T-helper 22 cell (primary cell): ENCODE measurements around the gene BRD2.

Experiments
- DNase-seq: peaks from one replicate; pipeline ENCODE4 v3.0.0-alpha.2; 2020; ENCODE audit warnings: low read depth

The BRD2 gene

DNA sequence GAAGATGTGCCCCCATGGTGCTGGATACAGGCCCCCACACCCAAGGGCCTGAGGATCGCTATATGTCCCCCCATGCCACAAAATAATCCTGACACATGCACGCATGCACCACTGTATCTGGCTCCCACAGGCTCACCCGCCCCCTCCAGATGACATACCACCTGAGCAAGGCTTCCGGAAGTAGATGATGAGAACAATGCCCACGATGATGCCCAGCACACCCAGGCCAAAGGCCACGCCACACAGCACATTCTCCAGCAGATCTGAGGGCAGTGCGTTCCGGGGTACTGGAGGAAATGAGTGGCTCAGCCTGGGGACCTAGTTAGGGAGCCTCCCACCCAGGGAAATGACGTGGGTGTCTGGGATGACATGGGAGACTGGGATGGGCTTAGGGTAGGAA, 19.3 kb upstream of the BRD2 start:
- no peak for DNase-seq

DNA sequence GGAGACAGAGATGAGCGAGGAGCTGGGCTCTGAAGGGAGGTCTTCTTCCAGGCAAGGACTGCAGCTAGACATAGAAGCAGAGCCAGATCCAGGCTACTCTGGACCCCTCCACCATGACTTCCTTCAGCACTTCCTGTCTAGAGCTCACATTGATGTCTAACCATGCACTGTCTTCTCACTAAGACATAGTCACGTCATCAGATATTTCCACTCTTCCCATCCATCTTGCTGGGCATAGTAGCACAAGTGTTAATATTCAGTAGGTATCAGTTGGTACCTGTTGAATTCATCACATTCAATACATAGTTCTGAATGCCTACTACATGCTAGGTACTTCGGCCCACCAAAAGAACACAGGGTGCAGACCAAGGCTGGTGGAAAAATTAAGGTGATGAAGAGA, 18.4 kb upstream of the BRD2 start:
- no peak for DNase-seq

DNA sequence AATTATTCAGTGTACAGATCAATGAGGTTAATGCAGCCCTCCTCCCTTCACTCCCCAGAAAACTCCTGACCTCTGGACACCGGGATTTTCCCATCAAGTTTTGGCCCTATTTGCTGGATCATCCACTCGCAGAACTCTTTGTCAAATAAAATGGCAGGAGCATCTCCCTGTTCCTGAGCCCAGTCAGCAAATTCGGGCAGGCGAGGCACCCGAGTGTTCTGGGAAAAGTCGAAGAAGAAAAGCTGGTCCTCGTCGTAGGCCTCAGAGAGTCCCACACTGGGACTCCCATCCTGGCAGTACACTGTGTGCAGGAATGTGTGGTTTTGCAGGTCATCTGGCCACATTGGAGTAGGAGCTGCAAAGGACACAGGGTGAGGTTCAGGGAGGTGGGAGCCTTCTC, 17.9 kb upstream of the BRD2 start:
- DNase-seq: no peak

DNA sequence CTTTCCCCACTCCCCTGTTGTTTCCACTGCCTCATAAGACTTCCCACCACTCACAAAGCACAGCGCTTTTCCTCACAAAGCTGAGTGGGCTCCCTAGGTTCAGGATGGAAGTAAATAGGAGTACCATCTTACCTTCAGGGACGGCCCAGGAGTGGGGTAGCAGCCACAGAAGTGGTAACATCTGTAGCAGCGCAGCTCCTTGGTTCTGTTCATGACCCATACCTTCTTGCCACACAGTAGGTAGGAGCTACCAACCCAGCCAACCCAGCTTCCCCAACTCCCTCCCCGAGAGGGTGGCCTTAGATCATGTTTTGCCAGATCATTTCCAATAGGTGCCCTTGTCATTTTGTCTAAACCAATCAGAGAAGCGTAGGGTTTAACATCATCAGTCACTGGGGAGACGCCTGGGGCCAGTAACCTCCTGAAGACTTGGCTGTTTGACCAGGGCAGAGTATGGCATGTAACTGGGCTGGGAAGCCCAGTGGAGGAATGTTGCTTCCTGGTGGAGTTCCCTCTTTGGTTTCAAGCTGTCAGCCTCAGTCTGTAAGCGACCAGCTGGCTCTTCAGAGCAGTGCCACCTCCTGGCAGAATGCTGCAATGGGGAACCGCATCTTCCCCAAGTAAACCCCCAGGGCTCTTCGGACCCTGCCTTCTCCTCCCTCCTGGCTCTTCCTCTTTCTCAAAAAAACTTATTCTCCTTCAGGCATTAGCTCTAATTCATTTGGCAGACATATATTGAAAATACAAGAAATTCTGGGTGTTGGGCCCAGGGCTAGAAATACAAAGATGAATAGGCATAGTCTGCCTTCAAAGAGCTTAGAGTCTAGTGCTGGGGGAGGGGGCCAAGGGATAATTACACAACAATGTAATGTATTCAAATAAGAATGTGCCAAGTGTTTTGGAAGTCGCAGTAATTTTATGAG, 15.3 kb upstream of the BRD2 start, which contains the start of gene HLA-DMA:
Gene HLA-DMA (minus strand): TSS at position 281 of the 923 bp plus-strand sequence. CDS start 61 bp downstream, at position 220.
- DNase-seq: peak; percentile 71

DNA sequence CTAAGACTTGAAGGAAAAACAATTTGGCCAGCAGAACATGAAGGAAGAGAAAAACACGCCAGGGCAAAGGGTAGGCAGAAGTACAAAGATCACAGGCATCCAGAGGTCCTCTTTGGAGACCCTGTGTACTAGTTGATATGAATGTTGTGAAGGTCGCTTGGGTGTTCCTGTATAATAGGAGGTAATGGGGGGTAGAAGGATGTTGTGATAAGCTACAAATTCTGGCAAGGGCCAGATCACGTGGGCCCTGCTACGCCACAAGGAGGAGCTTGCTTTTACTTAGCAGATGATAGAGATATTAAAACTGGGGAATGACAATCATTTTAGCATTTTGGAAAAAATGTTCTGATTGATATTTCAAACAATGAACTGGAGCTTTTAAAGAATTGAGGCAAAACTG, 14.6 kb upstream of the BRD2 start:
- DNase-seq: no peak

DNA sequence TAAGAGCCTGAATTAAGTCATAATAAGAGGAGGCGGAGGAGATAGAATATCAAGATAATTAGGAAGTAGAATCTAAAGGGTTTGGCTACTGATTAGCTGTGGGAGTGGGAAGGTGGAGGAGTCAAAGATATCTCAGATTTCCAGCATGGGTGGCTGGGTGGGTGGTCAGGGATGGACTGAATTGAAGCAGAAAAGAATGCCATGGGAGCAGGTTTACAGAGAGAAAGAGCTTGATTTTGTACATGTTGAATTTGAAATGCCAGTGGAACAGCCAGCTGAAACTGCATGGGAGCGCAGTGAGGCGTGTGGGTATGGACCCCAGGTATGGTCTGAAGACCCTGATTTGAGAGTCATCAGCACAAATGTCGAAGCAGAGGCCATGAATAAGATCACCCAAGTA, 14.1 kb upstream of the BRD2 start:
- no peak for DNase-seq

DNA sequence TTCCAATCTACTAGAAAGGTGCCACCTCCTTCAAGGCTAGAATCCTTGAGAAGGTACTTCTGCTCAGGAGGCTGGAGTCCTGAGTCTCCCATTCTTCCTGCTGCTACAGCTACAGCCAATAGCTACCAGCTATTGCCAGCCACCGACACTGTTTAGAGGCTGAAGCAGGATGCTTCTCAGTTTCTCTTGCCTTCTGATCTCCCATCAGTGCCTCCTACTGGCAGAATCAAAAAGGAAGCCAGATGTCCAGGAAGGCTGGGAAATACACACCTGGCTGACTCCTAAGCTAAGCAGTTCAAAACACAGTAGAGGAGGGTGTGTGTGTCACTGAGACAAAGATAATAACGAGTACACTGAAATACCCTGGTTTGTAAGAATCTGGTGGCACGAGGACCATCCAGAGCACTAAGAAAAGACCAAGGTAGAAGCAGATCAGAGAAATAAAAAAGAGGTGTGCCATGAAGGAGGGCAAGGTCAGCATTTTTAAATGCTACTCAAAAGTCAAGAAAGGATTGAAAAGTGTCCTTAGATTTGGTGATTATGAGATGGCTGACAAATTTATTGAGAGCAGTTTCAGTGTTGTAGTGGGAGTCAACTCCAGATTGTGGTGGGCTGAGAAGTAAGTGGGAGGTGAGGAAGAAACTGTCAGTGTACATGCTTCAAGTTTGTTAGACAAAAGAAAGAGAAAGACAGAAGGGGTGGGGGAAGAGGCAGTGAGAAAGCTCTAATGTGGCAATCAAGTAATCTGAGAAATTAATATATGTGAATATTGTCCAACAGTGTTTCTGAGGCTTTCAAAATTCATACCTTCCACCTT, 13.2 kb upstream of the BRD2 start:
- DNase-seq: no peak

DNA sequence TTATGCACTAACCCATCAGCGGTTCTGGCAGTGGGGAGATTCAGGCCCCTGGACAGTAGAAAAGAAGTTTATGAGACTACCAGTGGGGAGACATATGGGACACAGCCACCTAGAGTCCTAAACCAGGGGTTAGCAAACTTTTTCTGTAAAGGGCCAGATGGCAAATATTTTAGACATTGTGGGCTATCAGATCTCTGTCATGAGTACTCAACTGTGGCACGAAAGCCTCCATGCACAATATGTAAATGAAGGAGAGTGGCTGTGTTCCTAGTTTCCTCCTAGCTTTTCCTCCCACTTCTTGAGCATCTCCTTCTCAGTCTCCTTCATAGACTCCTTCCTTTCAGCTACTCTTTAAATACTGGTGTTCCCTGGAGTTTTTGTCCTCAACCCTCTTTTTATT, 12.2 kb upstream of the BRD2 start:
- DNase-seq: no peak

DNA sequence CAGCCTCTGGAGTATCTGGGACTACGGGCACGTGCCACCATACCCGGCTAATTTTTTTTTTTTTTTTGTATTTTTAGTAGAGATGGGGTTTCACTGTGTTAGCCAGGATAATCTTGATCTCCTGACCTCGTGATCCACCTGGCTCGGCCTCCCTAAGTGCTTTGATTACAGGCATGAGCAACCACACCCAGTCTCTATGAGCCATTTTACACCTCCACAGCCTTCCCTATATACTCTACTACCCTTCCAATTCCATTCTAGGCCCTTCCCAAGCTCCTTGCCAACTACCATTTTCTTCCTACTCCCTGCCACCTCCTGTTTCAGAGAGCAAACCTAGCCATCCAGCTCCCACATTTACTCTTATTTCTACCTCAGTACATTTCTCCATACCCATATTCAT, 7.8 kb upstream of the BRD2 start:
- no peak for DNase-seq

DNA sequence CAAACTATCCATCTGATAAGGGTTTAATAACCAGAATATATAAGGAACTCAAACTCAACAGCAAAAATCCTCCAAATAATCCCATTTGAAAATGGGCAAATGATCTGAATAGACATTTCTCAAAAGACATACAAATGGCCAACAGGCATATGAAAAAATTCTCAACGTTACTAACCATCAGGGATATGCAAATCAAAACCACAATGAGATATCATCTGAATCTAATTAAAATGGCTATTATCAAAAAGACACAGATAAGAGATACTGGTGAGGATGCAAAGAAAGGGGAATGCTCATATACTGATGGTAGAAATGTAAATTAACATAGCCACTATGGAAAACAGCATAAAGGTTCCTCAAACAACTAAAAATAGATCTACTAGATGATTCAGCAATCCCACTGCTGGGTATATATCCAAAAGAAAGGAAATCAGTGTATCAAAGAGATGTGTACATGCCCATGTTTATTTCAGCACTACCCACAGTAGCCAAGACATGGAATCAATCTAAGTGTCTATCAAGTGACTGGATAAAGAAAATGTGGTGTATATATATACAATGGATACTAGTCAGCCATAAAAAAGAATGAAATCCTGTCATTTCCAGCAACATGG, 6.1 kb upstream of the BRD2 start:
- no peak for DNase-seq

DNA sequence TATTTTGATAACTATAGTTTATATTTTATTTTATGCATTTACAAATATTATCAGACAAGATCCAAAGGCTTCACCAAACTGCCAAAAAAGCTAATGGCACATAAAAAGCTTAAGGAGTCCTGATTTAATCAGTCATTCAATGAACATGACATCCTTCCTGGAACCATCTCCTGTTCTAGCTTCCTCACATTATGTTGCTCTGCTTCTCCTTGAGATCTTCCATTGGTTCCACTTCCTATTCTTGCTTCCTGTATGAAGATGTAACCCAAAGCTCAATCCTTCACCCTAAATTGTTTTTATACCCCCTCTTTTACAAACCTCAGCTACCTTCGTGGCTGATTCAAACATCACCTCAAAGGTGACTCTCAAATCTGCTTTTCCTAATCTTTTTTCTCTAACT, 4.5 kb upstream of the BRD2 start:
- DNase-seq: no peak

DNA sequence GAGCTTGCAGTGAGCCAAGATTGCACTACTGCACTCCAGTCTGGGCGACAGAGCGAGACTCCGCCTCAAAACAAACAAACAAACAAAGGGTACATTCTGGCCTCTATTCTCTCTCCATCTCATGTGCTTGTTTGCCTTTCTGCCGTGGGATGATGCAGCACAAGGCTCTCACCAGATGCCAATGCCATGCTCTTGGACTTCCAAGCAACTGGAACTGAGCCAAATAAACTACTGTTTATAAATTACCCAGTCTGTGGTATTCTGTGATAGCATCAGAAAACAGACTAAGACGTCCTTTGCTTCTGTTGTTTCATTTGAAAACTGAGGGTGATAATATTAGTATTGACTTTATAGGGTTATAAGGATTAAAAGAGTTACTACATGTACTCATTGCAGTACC, 3.6 kb upstream of the BRD2 start:
- DNase-seq: no peak

DNA sequence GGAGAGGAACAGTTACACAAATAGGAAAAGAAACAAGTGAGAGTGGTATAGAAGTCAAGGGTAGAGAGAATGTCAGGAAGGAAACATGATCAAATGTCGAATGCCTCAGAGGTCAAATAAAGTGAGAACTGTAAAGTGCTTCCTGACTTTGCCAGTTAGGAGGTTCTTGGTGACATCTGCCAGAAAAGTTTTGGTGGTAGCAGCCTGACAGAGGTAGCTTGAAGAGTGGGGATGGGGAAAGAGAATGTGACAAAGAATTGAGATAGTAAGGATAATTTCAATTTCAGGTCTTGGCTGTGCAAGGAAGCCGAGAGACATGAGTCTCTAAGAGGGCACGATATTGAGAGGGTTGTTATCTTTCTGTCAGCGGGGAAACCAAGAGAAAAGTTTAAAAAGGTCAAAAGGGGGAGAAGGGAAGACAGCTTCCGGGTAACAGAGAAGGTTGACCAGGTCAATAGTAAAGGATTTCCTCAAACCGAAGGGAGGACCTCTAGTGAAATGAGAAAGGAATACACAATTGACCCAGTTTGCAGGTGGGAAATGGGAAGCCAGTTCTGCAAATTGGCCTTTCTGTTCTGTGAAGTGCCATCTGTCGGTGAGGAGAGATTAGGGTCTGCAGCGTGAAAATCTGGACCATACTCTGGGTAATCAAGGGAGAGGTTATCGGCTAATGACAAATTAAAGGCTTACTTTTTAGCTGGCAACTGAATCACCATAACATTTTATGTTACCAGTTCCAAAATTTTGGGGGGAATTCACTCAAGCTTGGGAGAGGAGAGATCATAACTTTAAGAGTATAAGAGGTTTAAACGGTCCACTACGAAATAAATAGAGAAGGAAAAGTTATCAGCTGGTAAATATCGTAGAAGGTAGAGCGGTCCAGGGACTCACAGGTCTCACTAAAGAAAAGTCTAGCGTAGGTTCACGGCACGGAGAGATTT, 973 bp upstream of the BRD2 start:
- no peak for DNase-seq

DNA sequence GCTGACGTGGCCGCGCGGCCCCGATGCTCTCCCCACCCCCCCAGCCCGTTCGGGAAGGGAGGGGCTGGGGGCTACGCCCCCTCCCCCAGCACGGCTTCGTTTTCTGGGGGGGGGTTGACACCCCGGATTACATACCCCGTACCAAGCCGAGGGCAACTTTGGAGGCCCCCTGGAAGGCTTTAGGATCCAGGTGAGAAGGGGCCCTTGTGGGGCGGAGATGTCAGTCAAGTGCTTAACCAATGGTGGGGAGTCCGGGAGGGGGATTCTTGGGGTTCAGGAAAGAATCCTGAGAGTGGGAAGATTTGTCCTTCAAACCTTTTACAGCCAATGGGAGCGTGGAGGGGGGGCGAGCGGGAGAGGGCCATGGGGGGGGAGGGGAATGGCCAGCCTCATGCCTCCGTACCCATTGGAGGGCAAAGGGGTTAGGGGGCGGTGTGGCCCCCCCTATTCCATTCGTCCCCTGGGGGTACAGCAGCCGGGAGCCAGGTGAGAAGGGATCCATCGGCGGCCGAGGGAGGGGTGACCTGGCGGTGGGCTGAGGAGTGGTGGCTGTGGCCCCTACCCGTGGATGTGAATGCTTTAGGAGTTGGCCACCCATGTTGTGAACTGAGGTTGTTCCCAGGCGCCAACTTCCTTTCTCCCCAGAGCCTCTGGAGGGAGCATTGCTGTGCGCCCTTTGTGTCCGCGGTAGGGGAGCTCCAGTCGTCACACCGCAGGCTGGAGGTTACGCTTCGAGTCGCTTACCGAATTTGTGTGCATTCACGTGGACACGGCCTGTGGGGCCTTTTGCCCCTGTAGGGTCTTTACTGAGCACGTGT, 682 bp downstream of the BRD2 start:
- DNase-seq: peak; percentile 44

DNA sequence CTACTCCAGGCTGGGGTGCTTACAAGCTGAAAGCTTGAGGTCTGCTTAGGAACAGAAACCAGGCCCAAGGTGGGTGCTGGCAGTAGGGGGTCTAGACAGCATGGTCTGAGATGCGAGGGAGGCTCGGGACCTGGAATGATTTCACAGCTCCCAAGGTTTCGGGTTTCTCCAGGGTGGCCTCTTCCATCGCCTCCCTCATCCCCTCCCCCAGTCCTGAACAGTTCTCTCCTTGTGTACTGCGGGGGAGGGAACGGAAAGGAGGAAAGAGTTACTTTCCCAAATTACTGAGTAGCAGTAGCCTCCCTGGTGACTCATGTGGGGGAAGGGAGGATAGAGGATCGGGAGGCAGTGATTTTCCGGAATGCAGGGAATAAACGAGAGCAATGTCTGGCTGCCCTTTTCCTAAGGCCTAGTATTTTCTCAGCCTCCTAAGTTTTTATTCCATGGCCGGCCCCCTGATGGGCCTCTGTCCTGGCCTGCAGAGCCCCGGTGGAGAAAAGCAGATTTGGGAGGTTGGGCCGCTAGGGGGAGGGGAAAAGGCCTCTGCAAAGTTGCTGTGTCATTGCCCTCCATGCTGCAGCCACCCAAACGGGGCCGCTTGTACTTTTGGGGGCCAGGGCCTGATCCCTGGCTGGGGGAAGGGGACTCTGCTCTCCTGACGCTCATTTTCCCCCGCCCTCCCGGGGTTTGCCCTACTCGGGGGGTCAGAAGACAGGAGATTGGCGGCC, 1.5 kb downstream of the BRD2 start:
- DNase-seq: peak; percentile 39

DNA sequence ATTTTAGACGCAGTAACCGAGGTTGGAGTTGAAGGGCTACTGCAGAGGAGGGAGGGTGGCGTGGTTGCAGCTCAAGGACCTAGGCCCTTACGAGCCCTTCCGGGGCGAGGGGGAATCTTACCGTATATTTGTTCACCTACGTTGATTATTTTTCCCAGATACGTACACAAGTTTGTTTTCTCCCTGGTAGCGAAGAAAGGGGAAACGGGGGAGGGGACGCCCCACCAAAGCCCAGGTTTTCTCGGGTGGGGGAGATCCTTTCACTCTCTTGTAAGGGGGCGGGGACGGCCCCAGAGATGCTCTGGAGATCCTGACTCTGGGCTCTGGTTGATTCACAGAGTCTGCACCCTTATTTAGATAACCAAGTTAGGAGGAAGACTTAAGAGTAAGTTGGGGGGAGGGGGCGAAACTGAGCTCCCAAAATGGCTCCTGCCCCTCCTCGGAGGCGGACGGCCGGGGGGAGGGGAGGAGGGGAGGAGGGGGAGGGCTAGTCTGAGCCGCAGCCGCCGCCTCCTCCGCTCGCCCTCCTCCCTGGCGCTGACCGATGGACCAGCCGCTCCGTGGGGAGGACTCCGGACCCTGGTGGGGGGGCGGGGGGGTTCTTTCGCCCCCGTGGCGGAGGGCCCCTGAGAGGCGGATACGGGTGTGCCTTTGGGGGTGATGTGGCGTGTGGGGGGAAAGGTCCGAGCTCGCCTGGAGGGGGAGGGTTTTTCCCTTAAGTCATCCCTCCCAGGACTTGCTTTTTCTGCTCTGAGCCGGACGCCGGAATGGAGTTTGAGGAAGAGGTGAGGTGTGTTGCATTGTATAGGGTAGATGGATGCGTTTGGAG, 2.2 kb downstream of the BRD2 start:
- peak; percentile 41 for DNase-seq

DNA sequence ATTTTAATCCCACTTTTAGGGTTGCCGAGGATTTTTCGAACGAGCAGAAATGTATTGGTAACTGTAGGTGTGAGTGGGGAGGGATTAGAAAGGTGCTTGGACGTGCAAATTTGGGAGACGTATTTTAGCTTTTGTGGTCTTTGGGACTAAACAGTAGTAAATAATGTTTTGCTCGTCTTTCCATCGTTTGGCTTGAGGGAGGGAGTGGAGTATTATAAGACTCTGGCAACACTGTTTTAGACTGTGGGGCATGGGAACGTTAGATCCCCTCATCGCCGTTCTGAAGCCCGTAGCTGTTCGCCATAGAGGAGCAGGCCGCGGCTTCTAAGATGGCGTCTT, 2.8 kb downstream of the BRD2 start:
- no peak for DNase-seq

DNA sequence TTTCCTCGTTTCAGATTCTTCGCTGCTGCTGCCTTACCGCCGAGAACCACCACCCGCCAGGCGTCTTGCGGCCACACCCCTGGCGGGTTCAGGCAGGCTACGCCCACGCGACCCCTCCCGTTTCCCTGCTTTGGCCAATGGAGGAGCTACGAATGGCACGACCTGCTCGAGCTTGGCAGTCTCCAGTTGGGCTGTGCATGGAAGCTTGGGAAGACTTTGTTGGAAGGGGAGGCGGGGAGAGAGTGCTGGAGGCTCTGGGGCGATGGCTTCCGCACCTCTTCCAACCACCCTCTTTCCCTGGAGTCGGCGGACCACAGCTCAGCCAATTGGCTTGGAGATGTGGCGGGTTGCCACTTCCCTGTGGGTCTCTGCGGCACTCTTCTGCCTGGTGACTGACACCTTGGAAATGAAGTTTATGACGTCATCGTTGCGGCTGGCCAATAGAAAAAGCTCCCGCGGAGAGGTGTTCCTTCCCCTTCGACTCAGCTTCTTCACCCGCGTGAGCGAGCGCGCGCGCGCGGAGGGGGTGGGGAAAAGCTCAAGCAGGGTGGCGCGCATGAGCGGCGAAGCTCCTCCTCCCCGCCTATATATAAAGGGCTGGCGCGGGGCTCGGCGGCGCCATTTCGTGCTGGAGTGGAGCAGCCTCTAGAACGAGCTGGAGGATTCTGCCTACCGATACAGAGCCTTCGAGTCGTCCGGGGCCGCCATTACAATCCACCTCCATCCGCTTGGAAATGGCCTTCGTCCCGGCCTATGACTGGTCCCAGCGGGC, 3.4 kb downstream of the BRD2 start:
- DNase-seq: peak; percentile 99
